WI38 (cell line): ENCODE measurements around the gene BDP1.
"Not testable (repeated sequence)": the region's sequence is repeated elsewhere in the genome, so short reads cannot be mapped to it uniquely, and the experiment has no call there.

ENCODE experiments used
- H3K4me3 ChIP-seq: 2 replicates; pipeline ENCODE4 v1.5.1; 2011; ENCODE audit warnings: low read depth, mild to moderate bottlenecking, control low read depth, low read length
- CTCF ChIP-seq: IDR thresholded peaks from 2 replicates; pipeline ENCODE4 v1.5.1; 2012; ENCODE audit warnings: low read depth, mild to moderate bottlenecking, control low read depth, low read length

BDP1 gene

GRCh38 chr5:71455427-71456361 is at the start of gene BDP1:
TSS of gene BDP1 (plus strand) at chr5:71455651. CDS start at chr5:71455878, 227 bp downstream.
- H3K4me3 ChIP-seq: peak within 1 kb of the TSS; percentile 99
- no peak; the same call in 1 of the 2 replicates for TF ChIP-seq CTCF

- H3K4me3 ChIP-seq: not testable (repeated sequence)
These were observed 45.4 kb upstream of the BDP1 start for GRCh38 chr5:71410088-71410487.

- not testable (repeated sequence) for H3K4me3 ChIP-seq
These were observed 39.8 kb upstream of the BDP1 start for GRCh38 chr5:71415626-71416025.

GRCh38 chr5:71418026-71418425 is 37.4 kb upstream of the BDP1 start:
- H3K4me3 ChIP-seq: not testable (repeated sequence)

GRCh38 chr5:71421278-71421677 is 34.2 kb upstream of the BDP1 start:
- not testable (repeated sequence) for H3K4me3 ChIP-seq

- H3K4me3 ChIP-seq: not testable (repeated sequence)
These were observed 31.6 kb upstream of the BDP1 start for GRCh38 chr5:71423896-71424295.

- H3K4me3 ChIP-seq: not testable (repeated sequence)
These were observed 28.6 kb upstream of the BDP1 start for GRCh38 chr5:71426686-71427474.

- not testable (repeated sequence) for H3K4me3 ChIP-seq
These were observed 23.0 kb upstream of the BDP1 start for GRCh38 chr5:71432410-71432809.

- not testable (repeated sequence) for H3K4me3 ChIP-seq
These were observed 20.6 kb upstream of the BDP1 start for GRCh38 chr5:71434825-71435224.

GRCh38 chr5:71441564-71441963 is 13.9 kb upstream of the BDP1 start:
- H3K4me3 ChIP-seq: not testable (repeated sequence)

- H3K4me3 ChIP-seq: not testable (repeated sequence)
These were observed 11.6 kb upstream of the BDP1 start for GRCh38 chr5:71443891-71444290.

GRCh38 chr5:71445015-71445414 is 10.4 kb upstream of the BDP1 start:
- not testable (repeated sequence) for H3K4me3 ChIP-seq

- H3K4me3 ChIP-seq: not testable (repeated sequence)
These were observed 9.8 kb upstream of the BDP1 start for GRCh38 chr5:71445523-71446152.

- not testable (repeated sequence) for H3K4me3 ChIP-seq
These were observed 8.8 kb upstream of the BDP1 start for GRCh38 chr5:71446540-71447216.
